ENCODE results near the gene LEMD2.
"Not testable (repeated sequence)": the region's sequence is repeated elsewhere in the genome, so short reads cannot be mapped to it uniquely, and the experiment has no call there.

The LEMD2 gene

DNA sequence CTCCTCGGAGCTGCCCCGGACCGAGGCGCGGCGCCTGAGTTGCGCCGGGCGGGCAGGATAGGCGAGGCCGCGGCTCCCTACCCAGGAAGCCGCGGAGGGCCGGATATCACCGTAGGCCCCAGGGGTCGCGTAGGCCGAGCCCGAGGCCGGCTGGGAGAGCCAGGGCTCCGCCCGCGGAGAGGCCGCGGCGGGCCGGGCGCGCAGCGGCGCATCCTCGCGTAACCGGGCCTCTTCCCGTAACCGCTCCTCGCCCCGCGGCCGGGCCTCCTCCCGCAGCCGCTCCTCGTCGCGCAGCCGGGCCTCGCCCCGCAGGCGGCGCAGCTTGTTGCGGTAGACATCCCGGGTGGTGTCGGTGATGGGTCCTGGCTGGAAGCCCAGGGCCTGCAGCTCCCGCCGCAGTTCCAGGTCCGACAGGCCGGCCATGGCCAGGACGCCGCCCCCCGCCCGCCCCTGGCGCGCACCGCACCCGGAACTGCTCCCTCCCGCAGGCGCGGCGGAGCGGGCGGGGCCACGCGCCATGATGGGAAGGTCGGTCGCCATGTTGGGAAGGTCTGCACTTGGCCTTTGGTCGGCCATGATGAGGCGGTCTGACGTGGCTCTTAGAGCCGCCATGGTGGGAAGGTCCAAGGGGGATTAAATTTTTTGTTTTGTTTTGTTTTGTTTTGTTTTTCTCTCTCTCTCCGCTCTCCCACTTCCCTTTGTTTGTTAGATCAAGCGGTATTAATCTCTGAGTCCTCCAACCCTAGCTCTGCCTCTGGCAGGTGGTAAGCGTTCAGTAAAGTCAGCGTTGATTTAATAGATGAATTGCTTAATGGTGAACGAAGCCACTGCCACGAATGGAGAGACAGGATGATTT, at the start of gene LEMD2:
Gene LEMD2 (minus strand): TSS at position 437 of the 856 bp plus-strand sequence. CDS start 14 bp downstream, at position 423.
- DNase-seq (ENCODE audit: low read depth) = peak; percentile 83

DNA sequence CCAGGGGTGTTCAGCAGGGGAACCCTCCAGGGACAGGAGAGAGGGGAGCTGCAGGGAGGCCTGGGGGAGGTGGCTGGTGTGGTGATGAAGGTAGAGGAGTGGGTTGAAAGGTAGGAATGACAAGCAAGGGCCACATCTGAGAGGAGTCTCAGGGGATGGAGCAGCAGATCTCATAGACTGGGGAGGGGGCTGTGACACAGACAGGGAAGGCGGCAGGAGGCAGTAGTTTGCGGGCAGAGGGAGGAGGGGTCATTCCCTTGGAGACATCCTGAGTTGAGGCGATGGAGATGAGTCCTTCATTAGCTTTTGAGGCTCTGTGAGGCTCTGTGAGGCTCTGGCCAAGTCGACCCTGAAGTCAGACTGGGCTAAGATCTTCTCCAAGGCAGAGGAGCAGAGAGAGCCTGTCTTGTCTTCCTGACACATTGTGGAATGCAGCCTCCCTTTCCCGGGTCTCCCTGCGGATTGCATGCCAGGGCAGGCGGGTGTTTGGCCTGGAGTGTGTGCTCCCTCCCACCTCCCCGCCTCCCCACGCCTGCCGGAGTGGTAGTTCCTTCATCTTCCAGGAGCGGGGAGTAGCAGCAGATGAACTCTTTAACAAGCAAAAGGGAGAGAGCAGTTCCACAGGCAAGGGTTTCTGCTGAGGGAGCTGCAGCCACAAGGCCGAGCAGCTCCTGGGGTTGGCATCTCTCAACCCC, 49.2 kb upstream of the LEMD2 start:
- no peak for DNase-seq (ENCODE audit: low read depth)

- DNase-seq (ENCODE audit: low read depth) = no peak
Observed at GRCh38 chr6:33836806-33837469, 48.0 kb upstream of the LEMD2 start.

GRCh38 chr6:33834401-33835392, 45.8 kb upstream of the LEMD2 start:
- DNase-seq (ENCODE audit: low read depth) = no peak

DNA sequence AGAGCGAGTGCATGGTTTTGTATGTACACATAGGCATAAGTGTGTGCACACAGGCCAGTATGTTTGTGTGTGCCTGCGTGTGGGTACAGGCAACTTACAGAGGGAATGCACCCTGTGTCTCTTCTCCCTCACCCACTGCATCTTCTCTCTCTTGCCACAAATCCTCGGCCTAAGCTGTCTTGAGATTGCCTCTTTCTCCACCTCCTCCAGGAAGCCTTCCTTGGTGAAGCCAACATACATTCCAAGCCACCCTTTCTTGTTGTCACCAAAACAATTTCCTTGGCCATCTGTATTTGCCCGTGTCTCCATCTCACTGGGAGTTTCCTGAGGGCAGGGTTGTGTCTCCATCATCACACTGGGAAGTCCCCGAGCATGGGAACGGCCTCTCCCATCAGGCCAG, 44.7 kb upstream of the LEMD2 start:
- no peak for DNase-seq (ENCODE audit: low read depth)

DNA sequence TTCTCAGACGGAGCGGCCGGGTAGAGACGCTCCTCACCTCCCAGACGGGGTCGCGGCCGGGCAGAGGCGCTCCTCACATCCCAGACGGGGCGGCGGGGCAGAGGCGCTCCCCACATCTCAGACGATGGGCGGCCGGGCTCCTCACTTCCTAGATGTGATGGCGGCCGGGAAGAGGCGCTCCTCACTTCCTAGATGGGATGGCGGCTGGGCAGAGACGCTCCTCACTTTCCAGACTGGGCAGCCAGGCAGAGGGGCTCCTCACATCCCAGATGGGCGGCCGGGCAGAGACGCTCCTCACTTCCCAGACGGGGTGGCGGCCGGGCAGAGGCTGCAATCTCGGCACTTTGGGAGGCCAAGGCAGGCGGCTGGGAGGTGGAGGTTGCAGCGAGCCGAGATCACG, 43.9 kb upstream of the LEMD2 start:
- not testable (repeated sequence) for DNase-seq (ENCODE audit: low read depth)

DNA sequence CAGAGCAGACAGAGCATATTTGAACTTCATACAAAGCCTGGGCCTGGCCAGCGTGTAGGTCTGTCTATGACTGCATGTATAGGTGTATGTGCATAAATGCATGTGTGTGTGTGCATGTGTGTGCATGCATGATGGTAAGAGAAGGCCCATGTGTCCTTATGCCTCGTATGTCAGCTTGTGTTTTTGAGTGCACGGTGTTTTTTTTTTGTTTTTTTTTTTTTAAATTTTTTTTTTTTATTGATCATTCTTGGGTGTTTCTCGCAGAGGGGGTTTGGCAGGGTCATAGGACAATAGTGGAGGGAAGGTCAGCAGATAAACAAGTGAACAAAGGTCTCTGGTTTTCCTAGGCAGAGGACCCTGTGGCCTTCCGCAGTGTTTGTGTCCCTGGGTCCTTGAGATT, 42.8 kb upstream of the LEMD2 start:
- DNase-seq (ENCODE audit: low read depth) = not testable (repeated sequence)

DNA sequence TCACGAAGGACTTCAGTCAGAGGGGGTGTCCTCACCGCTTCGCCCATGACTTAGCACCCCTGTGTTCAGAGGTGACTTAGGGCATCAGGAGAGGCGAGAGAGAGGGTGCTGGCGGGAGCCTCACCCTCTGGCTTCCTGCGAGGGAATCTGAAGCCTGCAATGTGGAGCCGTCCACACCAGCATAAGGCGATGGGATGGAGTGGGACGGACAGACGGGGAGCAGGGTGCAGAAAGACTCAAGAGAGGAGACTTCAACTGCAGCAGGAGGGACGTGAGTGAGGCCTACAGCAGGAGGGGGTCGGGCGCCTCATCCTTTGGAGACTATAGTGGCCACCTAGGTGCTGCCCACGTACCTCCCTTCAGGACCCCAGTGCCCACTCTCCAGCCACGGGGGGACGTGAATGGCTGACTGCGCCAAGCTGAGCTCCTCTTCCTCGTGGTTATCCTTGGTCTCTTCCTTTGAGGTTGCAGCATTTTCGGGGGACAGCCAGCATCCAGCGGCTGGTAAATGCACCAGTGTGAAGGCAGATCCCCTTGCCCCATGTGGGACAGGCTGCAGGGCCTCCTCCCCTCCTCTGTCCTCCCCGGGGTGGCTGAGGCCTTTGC, 41.8 kb upstream of the LEMD2 start:
- no peak for DNase-seq (ENCODE audit: low read depth)

GRCh38 chr6:33828764-33829731, 40.1 kb upstream of the LEMD2 start:
- no peak for DNase-seq (ENCODE audit: low read depth)

GRCh38 chr6:33828452-33828763, 39.5 kb upstream of the LEMD2 start:
- no peak for DNase-seq (ENCODE audit: low read depth)

DNA sequence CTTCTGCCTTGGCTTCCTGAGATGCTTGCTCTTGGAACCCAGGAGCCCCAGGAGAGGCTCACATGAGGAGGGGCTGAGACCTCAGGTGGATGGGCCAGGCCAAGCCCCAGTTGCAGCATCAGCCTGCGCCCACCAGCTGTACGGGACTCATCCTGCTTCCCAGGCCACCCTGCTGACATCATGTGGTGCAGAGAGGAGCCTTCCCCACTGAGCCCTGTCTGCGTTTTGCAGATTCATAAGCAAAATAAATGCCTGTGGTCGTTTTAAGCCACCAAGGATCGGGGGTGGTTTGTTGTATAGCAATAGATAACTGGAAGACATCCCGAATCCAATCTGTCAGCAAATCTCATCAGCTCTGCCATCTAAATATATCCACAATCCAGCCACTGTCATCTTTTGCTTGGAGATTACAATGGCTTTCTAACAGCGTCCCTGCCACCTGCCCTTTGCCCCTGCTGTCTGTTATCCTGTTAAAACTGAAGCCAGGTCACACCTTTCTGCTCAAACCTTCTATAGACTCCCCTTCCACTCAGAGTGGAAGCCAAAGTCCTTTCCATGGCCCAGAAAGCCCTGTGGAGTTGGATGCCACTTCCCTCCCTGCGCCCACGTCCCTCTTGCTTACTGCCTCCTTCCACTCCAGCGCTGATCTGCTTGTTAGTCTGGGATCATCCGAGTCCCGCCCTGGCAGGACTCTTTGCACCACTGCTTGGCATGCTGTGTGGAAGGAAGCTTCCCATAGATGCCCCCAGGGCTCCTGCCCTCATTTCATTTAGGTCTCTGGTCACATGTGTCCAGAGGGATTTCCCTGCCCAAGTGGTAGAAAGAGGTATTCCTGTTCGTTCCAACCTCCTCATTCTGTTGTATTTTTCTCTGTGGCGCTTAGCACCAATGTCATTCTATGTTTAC, 38.9 kb upstream of the LEMD2 start:
- no peak for DNase-seq (ENCODE audit: low read depth)

DNA sequence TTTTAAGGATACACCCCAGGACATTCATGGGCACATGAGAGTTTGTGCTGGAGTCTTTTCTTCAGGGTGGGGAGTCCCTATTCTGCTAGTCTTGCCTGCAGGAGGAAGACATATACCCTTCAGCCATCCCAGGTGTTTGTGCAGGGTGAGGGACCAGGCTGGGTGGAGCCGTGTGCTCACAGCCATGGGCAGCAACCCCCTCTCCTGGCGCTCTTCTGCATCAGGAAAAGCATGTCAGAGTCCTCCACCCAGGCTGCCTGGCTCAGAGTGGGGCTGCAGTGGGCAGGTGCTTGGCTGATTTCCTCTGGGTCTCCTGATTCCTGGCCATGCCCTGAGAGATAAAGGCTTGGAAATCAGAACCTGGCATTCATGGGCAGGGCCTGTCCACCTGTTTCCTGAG, 37.6 kb upstream of the LEMD2 start:
- DNase-seq (ENCODE audit: low read depth) = no peak

- no peak for DNase-seq (ENCODE audit: low read depth)
Observed at GRCh38 chr6:33824461-33825154, 35.7 kb upstream of the LEMD2 start.

DNA sequence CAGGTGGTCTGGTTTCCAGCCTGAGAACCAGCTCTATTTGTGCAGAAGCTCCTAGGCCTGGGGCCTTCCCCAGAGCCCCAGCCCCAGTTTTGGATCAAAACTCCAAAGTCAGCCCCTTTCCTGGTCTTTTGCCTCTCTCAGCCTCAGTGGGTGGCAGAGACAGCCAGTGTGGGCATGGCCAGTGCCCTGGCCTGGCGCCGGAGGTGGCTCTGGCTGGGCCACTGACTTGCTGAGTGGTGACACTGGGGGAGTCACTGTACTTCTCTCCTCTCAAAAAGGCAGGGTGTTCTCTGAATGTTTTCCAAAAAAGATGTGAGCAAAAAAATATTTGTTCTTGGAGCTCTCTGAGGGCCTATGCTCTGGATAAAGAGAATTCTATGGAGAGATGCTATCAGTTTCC, 34.9 kb upstream of the LEMD2 start:
- no peak for DNase-seq (ENCODE audit: low read depth)

DNA sequence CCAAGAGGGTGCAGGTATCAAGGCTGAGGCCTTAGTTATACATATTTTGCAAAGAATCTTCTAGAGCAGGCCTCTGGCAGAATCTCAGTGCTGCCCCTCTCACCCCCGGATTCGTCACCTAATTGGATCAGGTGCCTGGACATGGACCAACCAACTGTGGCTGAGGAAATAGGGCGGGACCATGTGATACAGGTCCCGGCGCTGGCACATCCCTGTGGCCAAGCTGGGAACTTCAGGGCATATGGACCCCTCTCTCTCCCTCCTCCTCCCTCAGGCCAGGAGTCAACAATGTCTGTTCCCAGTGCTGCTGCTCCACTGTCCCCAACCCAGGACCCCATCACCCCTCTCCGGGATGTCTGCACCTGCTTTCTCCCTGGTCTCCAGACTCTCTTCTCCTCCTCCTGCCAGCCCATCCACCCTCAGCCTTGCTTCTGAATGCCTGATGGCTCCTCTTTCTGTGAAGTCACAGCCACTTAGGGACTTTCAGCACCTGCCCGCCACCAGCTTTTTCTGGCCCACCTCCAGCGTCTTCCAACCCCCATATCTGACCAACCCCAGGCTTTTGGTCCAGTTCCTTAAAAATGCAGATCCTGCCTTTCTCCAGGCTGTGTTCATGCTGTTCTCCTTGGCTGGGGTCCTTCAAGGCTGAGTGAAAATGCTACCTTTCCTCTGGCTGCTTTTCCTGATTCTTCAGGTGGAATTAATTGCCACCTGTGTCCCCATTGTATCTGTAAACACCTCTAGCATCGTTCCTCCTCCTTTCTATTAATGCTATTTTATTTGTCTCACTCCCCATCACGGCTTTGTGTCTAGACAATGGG, 33.9 kb upstream of the LEMD2 start:
- DNase-seq (ENCODE audit: low read depth) = no peak

GRCh38 chr6:33820784-33821520, 32.0 kb upstream of the LEMD2 start:
- no peak for DNase-seq (ENCODE audit: low read depth)

- DNase-seq (ENCODE audit: low read depth) = no peak
Observed at GRCh38 chr6:33820243-33820642, 31.3 kb upstream of the LEMD2 start.
